Measurements from ENCODE around the gene COX6A1.
A peak's percentile ranks its signal among the peaks of the same experiment; 100 is the strongest.

Gene COX6A1

DNA sequence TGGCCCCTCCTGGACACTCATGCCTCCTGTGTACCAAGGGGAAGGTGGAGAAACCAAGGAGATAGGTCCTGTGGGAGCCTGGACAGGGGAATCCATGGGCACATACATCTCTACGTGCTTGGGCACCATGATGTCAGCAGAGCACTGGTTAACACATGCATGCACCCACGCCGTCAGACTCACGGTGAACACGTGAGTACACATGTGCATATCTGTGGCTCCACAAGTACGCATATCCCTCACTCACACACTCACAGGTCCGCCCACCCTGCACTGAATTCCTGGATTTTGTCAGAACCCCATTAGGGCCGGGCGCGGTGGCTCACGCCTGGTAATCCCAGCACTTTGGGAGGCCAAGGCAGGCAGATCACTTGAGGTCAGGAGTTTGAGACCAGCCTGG lies 29.1 kb upstream of the COX6A1 start:
- TF ChIP-seq, protein P1, sequence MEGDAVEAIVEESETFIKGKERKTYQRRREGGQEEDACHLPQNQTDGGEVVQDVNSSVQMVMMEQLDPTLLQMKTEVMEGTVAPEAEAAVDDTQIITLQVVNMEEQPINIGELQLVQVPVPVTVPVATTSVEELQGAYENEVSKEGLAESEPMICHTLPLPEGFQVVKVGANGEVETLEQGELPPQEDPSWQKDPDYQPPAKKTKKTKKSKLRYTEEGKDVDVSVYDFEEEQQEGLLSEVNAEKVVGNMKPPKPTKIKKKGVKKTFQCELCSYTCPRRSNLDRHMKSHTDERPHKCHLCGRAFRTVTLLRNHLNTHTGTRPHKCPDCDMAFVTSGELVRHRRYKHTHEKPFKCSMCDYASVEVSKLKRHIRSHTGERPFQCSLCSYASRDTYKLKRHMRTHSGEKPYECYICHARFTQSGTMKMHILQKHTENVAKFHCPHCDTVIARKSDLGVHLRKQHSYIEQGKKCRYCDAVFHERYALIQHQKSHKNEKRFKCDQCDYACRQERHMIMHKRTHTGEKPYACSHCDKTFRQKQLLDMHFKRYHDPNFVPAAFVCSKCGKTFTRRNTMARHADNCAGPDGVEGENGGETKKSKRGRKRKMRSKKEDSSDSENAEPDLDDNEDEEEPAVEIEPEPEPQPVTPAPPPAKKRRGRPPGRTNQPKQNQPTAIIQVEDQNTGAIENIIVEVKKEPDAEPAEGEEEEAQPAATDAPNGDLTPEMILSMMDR (IDR thresholded peaks at IDR 0.05) = no peak
- Mint-ChIP-seq H3K4me3 (no peak overlapping the region), H3K4me1 (peaks cover 21% of the 10 kb centered on the region), H3K9me3 (no peaks in the 10 kb centered on the region), H3K27ac (no peak overlapping the region), H3K27me3 (ENCODE audit: low read depth, poor library complexity) (peaks cover 7% of the 10 kb centered on the region), H3K36me3 (ENCODE audit: low read depth) (no peaks in the 10 kb centered on the region)
- no peak for DNase-seq

DNA sequence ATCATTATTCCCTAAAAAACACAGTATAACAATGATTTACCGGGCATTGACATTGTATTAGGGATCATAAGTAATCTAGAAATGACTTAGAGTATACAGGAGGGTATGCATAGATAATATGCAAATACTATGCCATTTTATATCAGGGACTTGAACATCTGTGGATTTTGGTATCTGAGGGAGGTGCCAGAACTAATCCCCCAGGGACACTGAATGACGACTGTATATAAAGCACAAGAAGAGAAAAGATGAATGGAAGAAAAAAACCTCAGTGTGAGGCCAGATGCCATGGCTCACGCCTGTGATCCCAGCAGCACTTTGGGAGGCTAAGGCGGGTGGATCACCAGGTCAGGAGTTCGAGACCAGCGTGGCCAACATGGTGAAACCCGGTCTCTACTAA lies 25.5 kb upstream of the COX6A1 start:
- no peaks in the 10 kb centered on the region for H3K36me3 Mint-ChIP-seq (ENCODE audit: low read depth)
- H3K27me3 Mint-ChIP-seq (ENCODE audit: low read depth, poor library complexity) = peaks cover 11% of the 10 kb centered on the region
- H3K9me3 Mint-ChIP-seq = no peaks in the 10 kb centered on the region
- H3K4me3 Mint-ChIP-seq = peak overlapping the region; percentile 5
- TF ChIP-seq, protein P1 (IDR thresholded peaks at IDR 0.05) = no peak
- peak overlapping the region; percentile 94 for H3K27ac Mint-ChIP-seq
- H3K4me1 Mint-ChIP-seq = peaks cover 23% of the 10 kb centered on the region
- DNase-seq = no peak

DNA sequence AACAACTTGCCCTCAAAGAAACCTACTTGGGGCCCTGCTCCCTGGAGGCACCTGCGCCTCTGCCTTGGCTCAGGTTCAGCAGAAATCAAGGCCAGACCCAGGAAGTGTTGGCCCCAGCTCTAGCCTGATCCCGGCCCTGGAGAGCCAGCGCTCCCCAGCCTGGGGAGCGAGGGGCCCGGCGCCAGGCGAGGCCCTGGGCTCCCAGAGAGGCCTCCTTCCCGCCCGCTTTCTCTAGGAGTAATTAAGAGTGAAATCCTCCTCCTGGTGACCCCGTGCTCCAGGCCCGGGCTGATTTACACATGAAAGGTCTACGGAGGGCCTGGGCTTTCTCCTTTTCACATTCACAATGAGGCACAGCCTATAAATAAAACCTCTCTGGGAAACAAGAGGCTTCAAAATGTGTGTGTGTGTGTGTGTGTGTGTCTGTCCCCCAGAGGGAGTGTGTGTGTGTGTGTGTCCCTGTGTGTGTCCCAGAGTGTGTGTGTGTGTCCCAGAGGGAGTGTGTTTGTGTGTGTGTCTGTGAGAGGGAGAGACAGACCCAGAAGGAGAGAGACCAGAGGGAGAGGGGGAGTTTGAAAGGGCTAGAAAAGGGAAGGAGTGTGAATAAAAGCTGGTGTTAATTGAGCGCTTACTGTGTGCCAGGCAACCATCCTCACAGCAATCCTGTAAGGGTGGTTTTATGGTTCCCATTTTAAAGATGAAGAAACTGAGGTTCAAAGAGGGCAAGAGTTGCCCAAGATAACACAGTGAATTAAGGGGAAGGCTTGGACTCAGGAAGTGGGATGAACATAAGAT lies 23.8 kb upstream of the COX6A1 start:
- TF ChIP-seq, protein P1 (IDR thresholded peaks at IDR 0.05) = no peak
- H3K4me1 Mint-ChIP-seq = peaks cover 23% of the 10 kb centered on the region
- H3K36me3 Mint-ChIP-seq (ENCODE audit: low read depth) = no peaks in the 10 kb centered on the region
- no peak overlapping the region for H3K4me3 Mint-ChIP-seq
- H3K27me3 Mint-ChIP-seq (ENCODE audit: low read depth, poor library complexity) = peaks cover 11% of the 10 kb centered on the region
- H3K27ac Mint-ChIP-seq = peak overlapping the region; percentile 96
- no peaks in the 10 kb centered on the region for H3K9me3 Mint-ChIP-seq
- DNase-seq = peak; percentile 67

DNA sequence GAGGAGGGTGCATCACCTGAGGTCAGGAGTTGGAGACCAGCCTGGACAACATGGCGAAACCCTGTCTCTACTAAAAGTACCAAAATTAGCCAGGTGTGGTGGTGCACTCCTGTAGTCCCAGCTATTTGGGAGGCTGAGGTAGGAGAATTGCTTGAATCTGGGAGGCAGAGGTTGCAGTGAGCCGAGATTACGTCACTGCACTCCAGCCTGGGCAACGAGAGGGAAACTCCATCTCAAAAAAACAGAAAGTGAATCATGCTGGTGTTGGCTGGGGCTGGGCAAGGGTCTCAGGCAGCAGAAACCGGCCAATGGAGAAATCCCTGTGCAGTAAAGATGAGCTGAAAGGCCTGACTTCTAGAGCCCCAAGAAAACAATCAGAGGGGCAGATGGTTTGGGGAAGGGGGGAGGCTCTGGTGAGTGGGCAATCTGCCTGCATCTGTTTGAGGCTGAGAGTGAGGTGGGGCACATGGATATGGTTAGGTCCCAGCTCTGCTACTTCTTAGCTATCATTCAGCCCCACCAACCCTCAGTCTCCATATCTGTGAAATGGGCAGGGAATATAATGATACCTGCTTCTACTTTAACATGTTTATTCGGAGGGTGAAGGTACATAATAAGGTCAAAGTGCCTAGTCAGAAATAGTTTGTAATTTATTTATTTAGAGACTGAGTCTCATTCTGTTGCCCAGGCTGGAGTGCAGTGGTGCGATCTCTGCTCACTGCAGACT lies 21.3 kb upstream of the COX6A1 start:
- Mint-ChIP-seq H3K4me3 (no peak overlapping the region), H3K4me1 (peaks cover 25% of the 10 kb centered on the region), H3K36me3 (ENCODE audit: low read depth) (no peaks in the 10 kb centered on the region), H3K9me3 (no peaks in the 10 kb centered on the region), H3K27me3 (ENCODE audit: low read depth, poor library complexity) (peaks cover 12% of the 10 kb centered on the region), H3K27ac (peak overlapping the region; percentile 22)
- no peak for DNase-seq
- TF ChIP-seq, protein P1 (IDR thresholded peaks at IDR 0.05) = no peak

DNA sequence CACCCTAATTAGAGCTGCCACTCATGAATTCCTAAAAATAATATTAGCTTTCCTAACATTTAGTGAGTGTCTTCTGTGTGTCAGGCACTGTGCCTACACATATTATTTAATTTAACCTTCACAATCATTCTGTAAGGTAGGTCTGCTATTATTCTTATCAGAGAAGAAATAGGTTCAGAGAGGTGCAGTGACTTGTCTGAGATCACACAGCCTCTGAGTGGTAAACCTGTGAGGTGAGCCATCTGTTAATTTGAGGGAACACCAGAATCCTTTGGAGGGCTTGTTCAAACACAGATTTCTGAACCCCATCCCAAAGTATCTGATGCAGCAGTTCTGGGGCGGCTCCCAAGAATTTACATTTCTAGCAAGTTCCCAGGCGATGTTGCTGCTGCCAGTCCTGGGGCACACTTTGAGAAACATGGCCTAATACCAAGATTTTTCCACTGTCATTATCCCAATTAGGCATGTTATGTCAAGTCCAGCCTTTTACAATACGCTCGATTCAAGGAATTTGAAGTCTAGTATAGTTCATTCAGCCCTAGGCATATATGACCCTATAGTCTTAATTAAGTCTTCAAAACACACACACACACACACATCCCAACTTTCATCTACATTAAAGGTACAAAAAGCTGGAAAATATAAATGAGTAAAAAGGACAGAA lies 19.9 kb upstream of the COX6A1 start:
- H3K4me1 Mint-ChIP-seq = peaks cover 21% of the 10 kb centered on the region
- no peak overlapping the region for H3K27ac Mint-ChIP-seq
- no peaks in the 10 kb centered on the region for H3K9me3 Mint-ChIP-seq
- no peaks in the 10 kb centered on the region for H3K36me3 Mint-ChIP-seq (ENCODE audit: low read depth)
- no peak overlapping the region for H3K4me3 Mint-ChIP-seq
- no peak for DNase-seq
- peaks cover 8% of the 10 kb centered on the region for H3K27me3 Mint-ChIP-seq (ENCODE audit: low read depth, poor library complexity)
- TF ChIP-seq, protein P1 (IDR thresholded peaks at IDR 0.05) = no peak

Measured in nephron progenitor cell (in vitro differentiated cells).